ENCODE measurements around the gene ZNF701.
A peak's percentile ranks its signal among the peaks of the same experiment; 100 is the strongest.

DNA sequence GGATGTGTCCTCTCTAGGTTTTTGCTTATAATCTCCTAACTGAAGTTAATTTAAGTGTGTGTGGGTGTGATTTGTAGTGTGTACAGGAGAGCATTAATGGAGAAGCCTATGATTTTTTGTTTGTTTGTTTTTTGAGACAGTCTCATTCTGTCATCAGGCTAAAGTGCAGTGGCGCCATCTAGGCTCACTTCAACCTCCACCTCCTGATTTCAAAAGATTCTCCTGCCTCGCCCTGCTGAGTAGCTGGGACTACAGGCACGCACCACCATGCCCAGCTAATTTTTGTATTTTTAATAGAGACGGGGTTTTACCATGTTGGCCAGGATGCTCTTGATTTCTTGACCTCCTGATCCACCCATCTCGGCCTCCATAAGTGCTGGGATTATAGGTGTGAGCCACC is 20.6 kb downstream of the ZNF701 start:
- TF ChIP-seq RCOR2 (CRISPR knock-in tag; IDR thresholded peaks at IDR 0.05): no peak
- TF ChIP-seq, protein P1, sequence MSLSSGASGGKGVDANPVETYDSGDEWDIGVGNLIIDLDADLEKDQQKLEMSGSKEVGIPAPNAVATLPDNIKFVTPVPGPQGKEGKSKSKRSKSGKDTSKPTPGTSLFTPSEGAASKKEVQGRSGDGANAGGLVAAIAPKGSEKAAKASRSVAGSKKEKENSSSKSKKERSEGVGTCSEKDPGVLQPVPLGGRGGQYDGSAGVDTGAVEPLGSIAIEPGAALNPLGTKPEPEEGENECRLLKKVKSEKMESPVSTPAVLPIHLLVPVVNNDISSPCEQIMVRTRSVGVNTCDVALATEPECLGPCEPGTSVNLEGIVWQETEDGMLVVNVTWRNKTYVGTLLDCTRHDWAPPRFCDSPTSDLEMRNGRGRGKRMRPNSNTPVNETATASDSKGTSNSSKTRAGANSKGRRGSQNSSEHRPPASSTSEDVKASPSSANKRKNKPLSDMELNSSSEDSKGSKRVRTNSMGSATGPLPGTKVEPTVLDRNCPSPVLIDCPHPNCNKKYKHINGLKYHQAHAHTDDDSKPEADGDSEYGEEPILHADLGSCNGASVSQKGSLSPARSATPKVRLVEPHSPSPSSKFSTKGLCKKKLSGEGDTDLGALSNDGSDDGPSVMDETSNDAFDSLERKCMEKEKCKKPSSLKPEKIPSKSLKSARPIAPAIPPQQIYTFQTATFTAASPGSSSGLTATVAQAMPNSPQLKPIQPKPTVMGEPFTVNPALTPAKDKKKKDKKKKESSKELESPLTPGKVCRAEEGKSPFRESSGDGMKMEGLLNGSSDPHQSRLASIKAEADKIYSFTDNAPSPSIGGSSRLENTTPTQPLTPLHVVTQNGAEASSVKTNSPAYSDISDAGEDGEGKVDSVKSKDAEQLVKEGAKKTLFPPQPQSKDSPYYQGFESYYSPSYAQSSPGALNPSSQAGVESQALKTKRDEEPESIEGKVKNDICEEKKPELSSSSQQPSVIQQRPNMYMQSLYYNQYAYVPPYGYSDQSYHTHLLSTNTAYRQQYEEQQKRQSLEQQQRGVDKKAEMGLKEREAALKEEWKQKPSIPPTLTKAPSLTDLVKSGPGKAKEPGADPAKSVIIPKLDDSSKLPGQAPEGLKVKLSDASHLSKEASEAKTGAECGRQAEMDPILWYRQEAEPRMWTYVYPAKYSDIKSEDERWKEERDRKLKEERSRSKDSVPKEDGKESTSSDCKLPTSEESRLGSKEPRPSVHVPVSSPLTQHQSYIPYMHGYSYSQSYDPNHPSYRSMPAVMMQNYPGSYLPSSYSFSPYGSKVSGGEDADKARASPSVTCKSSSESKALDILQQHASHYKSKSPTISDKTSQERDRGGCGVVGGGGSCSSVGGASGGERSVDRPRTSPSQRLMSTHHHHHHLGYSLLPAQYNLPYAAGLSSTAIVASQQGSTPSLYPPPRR (CRISPR knock-in tag; IDR thresholded peaks at IDR 0.05; ENCODE audit: borderline replicate concordance): no peak
- no peak for TF ChIP-seq ZNF780A (CRISPR knock-in tag; IDR thresholded peaks at IDR 0.05)
- TF ChIP-seq TCF7L2 (IDR thresholded peaks at IDR 0.05; ENCODE audit: low read depth, low read length): no peak
- no peak for TF ChIP-seq POLR2A (IDR thresholded peaks at IDR 0.05; ENCODE audit: insufficient read depth in 1 of 2, low read depth in 2 of 2, low read length in 2 of 2)
- TF ChIP-seq, protein P2, sequence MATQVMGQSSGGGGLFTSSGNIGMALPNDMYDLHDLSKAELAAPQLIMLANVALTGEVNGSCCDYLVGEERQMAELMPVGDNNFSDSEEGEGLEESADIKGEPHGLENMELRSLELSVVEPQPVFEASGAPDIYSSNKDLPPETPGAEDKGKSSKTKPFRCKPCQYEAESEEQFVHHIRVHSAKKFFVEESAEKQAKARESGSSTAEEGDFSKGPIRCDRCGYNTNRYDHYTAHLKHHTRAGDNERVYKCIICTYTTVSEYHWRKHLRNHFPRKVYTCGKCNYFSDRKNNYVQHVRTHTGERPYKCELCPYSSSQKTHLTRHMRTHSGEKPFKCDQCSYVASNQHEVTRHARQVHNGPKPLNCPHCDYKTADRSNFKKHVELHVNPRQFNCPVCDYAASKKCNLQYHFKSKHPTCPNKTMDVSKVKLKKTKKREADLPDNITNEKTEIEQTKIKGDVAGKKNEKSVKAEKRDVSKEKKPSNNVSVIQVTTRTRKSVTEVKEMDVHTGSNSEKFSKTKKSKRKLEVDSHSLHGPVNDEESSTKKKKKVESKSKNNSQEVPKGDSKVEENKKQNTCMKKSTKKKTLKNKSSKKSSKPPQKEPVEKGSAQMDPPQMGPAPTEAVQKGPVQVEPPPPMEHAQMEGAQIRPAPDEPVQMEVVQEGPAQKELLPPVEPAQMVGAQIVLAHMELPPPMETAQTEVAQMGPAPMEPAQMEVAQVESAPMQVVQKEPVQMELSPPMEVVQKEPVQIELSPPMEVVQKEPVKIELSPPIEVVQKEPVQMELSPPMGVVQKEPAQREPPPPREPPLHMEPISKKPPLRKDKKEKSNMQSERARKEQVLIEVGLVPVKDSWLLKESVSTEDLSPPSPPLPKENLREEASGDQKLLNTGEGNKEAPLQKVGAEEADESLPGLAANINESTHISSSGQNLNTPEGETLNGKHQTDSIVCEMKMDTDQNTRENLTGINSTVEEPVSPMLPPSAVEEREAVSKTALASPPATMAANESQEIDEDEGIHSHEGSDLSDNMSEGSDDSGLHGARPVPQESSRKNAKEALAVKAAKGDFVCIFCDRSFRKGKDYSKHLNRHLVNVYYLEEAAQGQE (IDR thresholded peaks at IDR 0.05; ENCODE audit: borderline replicate concordance in 1 of 2, low read depth in 1 of 2, low read length in 2 of 2): no peak
- TF ChIP-seq, protein P3, sequence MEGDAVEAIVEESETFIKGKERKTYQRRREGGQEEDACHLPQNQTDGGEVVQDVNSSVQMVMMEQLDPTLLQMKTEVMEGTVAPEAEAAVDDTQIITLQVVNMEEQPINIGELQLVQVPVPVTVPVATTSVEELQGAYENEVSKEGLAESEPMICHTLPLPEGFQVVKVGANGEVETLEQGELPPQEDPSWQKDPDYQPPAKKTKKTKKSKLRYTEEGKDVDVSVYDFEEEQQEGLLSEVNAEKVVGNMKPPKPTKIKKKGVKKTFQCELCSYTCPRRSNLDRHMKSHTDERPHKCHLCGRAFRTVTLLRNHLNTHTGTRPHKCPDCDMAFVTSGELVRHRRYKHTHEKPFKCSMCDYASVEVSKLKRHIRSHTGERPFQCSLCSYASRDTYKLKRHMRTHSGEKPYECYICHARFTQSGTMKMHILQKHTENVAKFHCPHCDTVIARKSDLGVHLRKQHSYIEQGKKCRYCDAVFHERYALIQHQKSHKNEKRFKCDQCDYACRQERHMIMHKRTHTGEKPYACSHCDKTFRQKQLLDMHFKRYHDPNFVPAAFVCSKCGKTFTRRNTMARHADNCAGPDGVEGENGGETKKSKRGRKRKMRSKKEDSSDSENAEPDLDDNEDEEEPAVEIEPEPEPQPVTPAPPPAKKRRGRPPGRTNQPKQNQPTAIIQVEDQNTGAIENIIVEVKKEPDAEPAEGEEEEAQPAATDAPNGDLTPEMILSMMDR (CRISPR knock-in tag; IDR thresholded peaks at IDR 0.05): peak; percentile 24
- no peak for TF ChIP-seq SIN3A (IDR thresholded peaks at IDR 0.05; ENCODE audit: borderline replicate concordance, low read depth, low read length)
- TF ChIP-seq, protein P4, sequence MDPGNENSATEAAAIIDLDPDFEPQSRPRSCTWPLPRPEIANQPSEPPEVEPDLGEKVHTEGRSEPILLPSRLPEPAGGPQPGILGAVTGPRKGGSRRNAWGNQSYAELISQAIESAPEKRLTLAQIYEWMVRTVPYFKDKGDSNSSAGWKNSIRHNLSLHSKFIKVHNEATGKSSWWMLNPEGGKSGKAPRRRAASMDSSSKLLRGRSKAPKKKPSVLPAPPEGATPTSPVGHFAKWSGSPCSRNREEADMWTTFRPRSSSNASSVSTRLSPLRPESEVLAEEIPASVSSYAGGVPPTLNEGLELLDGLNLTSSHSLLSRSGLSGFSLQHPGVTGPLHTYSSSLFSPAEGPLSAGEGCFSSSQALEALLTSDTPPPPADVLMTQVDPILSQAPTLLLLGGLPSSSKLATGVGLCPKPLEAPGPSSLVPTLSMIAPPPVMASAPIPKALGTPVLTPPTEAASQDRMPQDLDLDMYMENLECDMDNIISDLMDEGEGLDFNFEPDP (CRISPR knock-in tag; conservative IDR thresholded peaks at IDR 0.05): no peak
- no peak for TF ChIP-seq CENPX (CRISPR knock-in tag; IDR thresholded peaks at IDR 0.05)
- no peak for TF ChIP-seq RNF2 (conservative IDR thresholded peaks at IDR 0.05; ENCODE audit: low read depth)
- no peak for TF ChIP-seq GPN1 (CRISPR knock-in tag; IDR thresholded peaks at IDR 0.05; ENCODE audit: borderline replicate concordance)
- no peak for TF ChIP-seq POLR2AphosphoS2 (IDR thresholded peaks at IDR 0.05; ENCODE audit: low read depth, low read length)
- TF ChIP-seq SATB2 (CRISPR knock-in tag; IDR thresholded peaks at IDR 0.05): no peak

All from HepG2 (cell line).